C4-2B (cell line): Measurements from ENCODE around the gene THBS1.
A peak's percentile ranks its signal among the peaks of the same experiment; 100 is the strongest.

Experiments used
- ZFX ChIP-seq: fragments of 450-650 bp; IDR thresholded peaks from 2 replicates; pipeline ENCODE4 v1.6.1; 2017
- TF ChIP-seq, protein P1 (sequence below): fragments of 450-650 bp; conservative IDR thresholded peaks from 2 replicates; pipeline ENCODE4 v1.5.1; 2017; ENCODE audit warnings: mild to moderate bottlenecking

GRCh38 chr15:39628144-39628508, 47.2 kb downstream of the THBS1 start:
- TF ChIP-seq, protein P1, sequence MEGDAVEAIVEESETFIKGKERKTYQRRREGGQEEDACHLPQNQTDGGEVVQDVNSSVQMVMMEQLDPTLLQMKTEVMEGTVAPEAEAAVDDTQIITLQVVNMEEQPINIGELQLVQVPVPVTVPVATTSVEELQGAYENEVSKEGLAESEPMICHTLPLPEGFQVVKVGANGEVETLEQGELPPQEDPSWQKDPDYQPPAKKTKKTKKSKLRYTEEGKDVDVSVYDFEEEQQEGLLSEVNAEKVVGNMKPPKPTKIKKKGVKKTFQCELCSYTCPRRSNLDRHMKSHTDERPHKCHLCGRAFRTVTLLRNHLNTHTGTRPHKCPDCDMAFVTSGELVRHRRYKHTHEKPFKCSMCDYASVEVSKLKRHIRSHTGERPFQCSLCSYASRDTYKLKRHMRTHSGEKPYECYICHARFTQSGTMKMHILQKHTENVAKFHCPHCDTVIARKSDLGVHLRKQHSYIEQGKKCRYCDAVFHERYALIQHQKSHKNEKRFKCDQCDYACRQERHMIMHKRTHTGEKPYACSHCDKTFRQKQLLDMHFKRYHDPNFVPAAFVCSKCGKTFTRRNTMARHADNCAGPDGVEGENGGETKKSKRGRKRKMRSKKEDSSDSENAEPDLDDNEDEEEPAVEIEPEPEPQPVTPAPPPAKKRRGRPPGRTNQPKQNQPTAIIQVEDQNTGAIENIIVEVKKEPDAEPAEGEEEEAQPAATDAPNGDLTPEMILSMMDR: peak; percentile 34
- no peak for TF ChIP-seq ZFX
